DOHH2 (cell line): ENCODE measurements around the gene C6orf47.

ENCODE experiments used
- H3F3A ChIP-seq: fragments of 200-600 bp; sonication (generic), shearing (Covaris generic); 2 replicates; pipeline ENCODE4 v1.6.0; 2016; ENCODE audit warnings: antibody characterized with exemption, mild to moderate bottlenecking; ENCODE audit not compliant: control insufficient read depth, insufficient read depth
- H3K27ac ChIP-seq: fragments of 200-600 bp; sonication (generic); 2 replicates; pipeline ENCODE4 v1.5.1; 2014; ENCODE audit warnings: low read depth, mild to moderate bottlenecking, low read length, moderate library complexity
- H3K27me3 ChIP-seq: fragments of 200-600 bp; sonication (generic); 2 replicates; pipeline ENCODE4 v1.6.1; 2014; ENCODE audit warnings: mild to moderate bottlenecking, low read length, mixed read lengths; ENCODE audit not compliant: control insufficient read depth
- H3K36me3 ChIP-seq: fragments of 200-600 bp; sonication (generic); 2 replicates; pipeline ENCODE4 v1.6.1; 2014; ENCODE audit warnings: mild to moderate bottlenecking, low read length, moderate library complexity, mixed read lengths; ENCODE audit not compliant: control insufficient read depth
- H3K4me1 ChIP-seq: fragments of 200-600 bp; sonication (generic); 2 replicates; pipeline ENCODE4 v1.6.1; 2014; ENCODE audit warnings: mild to moderate bottlenecking, low read length, mixed read lengths; ENCODE audit not compliant: control insufficient read depth
- H3K4me2 ChIP-seq: fragments of 200-600 bp; sonication (generic); 2 replicates; pipeline ENCODE4 v1.6.0; 2014; ENCODE audit warnings: mild to moderate bottlenecking, low read length, moderate library complexity
- H3K4me3 ChIP-seq: fragments of 200-600 bp; sonication (generic); 2 replicates; pipeline ENCODE4 v1.5.1; 2014; ENCODE audit warnings: mild to moderate bottlenecking, low read length, mixed read lengths
- H3K79me2 ChIP-seq: fragments of 200-600 bp; sonication (generic); 2 replicates; pipeline ENCODE4 v1.6.1; 2014; ENCODE audit warnings: mild to moderate bottlenecking, low read length, mixed read lengths; ENCODE audit not compliant: control insufficient read depth
- H3K9me2 ChIP-seq: fragments of 200-600 bp; sonication (generic); replicated peaks from 2 replicates; pipeline ENCODE4 v1.6.1; 2014; ENCODE audit warnings: mild to moderate bottlenecking, low read length, mixed read lengths; ENCODE audit not compliant: control insufficient read depth
- H3K9me3 ChIP-seq: fragments of 200-600 bp; sonication (generic); 2 replicates; pipeline ENCODE4 v1.6.1; 2014; ENCODE audit warnings: antibody characterized with exemption, low read length, mixed read lengths; ENCODE audit not compliant: control insufficient read depth, insufficient read depth
- H4K20me1 ChIP-seq: fragments of 200-600 bp; sonication (generic); 2 replicates; pipeline ENCODE4 v1.6.0; 2014; ENCODE audit warnings: low read depth, mild to moderate bottlenecking, antibody characterized with exemption, low read length, moderate library complexity; ENCODE audit not compliant: control insufficient read depth, insufficient read depth
- CTCF ChIP-seq: fragments of 200-600 bp; sonication (generic); IDR thresholded peaks from one replicate; pipeline ENCODE4 v1.5.1; 2014; ENCODE audit warnings: antibody characterized with exemption, mild to moderate bottlenecking, low read depth, low read length; ENCODE audit not compliant: poor library complexity, severe bottlenecking
- EZH2phosphoT487 ChIP-seq: fragments of 200-600 bp; sonication (generic); IDR thresholded peaks from 2 replicates; pipeline ENCODE4 v1.6.1; 2017; ENCODE audit warnings: borderline replicate concordance, mild to moderate bottlenecking, antibody characterized with exemption, low read length, moderate library complexity, mixed read lengths

C6orf47 gene

GRCh38 chr6:31702405-31702818, 41.8 kb upstream of the C6orf47 start:
- Histone ChIP-seq H3K9me2 (no peaks in the 10 kb centered on the region), H3K4me2 (peak overlapping the region; percentile 74), H4K20me1 (0 out of 2 replicates have a peak, but pooled peaks cover 4% of the 10 kb centered on the region), H3F3A (peaks cover 13% of the 10 kb centered on the region), H3K36me3 (peaks cover 24% of the 10 kb centered on the region), H3K4me1 (peaks cover 23% of the 10 kb centered on the region), H3K27ac (peak overlapping the region; percentile 74), H3K79me2 (peaks cover 24% of the 10 kb centered on the region), H3K27me3 (no peaks in the 10 kb centered on the region), H3K9me3 (no peaks in the 10 kb centered on the region), H3K4me3 (peak overlapping the region; percentile 88)
- no peak for TF ChIP-seq CTCF
- TF ChIP-seq EZH2phosphoT487 = no peak

DNA sequence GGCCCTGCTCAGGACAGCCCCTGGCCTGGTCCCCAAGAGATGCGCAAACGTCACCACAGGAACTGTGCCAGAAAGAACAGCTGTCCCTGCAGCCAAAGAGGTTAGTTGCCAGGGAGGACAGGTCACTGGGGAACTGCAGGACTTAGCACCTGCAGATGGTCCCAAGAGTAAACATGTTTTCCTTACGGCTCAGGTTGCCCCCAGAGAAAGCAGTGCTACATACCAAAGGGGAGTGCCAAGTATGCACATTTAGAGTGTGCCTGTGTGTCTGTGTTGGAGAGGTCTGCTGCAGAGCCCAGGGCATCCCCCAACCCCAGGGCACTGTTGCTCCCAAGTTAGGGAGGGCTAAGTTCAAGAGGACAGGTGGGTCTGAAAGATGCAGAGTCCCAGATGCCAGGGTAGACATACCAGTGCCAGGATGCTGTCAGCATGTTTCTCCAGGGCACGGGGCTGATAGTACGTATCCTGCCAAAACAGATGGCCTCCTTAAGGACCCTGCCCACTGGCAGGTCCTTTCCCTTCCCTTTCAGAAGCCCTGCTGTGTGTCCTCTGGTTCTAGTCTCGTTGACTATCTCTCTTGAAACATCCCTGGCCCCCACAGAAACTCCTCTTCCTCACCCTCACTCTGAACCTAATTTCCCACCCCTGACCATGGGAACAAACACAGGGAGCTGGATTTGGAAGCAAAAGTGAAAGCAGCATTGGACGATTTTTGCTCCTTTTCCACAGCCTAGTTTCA, 41.3 kb upstream of the C6orf47 start:
- peaks cover 23% of the 10 kb centered on the region for H3K4me1 ChIP-seq
- peaks cover 13% of the 10 kb centered on the region for H3F3A ChIP-seq
- H3K4me3 ChIP-seq = peak overlapping the region; percentile 88
- H3K79me2 ChIP-seq = peaks cover 24% of the 10 kb centered on the region
- H3K4me2 ChIP-seq = peak overlapping the region; percentile 74
- H3K27ac ChIP-seq = peak overlapping the region; percentile 74
- TF ChIP-seq EZH2phosphoT487 (no peak), CTCF (no peak)
- H3K9me2 ChIP-seq = no peaks in the 10 kb centered on the region
- H3K27me3 ChIP-seq = no peaks in the 10 kb centered on the region
- H3K36me3 ChIP-seq = peaks cover 30% of the 10 kb centered on the region
- H3K9me3 ChIP-seq = no peaks in the 10 kb centered on the region
- H4K20me1 ChIP-seq = 0 out of 2 replicates have a peak, but pooled peaks cover 4% of the 10 kb centered on the region

GRCh38 chr6:31700740-31701401, 40.3 kb upstream of the C6orf47 start:
- Histone ChIP-seq H3K9me2 (no peaks in the 10 kb centered on the region), H3F3A (peaks cover 12% of the 10 kb centered on the region), H3K4me1 (peaks cover 23% of the 10 kb centered on the region), H3K4me3 (no peak overlapping the region), H3K79me2 (peaks cover 24% of the 10 kb centered on the region), H4K20me1 (0 out of 2 replicates have a peak, but pooled peaks cover 4% of the 10 kb centered on the region), H3K4me2 (peak overlapping the region; percentile 74), H3K27ac (no peak overlapping the region), H3K27me3 (no peaks in the 10 kb centered on the region), H3K9me3 (no peaks in the 10 kb centered on the region), H3K36me3 (peaks cover 32% of the 10 kb centered on the region)
- TF ChIP-seq CTCF = no peak
- TF ChIP-seq EZH2phosphoT487 = no peak
